ENCODE measurements around the gene MEDAG.
A peak's percentile ranks its signal among the peaks of the same experiment; 100 is the strongest.

Gene MEDAG

DNA sequence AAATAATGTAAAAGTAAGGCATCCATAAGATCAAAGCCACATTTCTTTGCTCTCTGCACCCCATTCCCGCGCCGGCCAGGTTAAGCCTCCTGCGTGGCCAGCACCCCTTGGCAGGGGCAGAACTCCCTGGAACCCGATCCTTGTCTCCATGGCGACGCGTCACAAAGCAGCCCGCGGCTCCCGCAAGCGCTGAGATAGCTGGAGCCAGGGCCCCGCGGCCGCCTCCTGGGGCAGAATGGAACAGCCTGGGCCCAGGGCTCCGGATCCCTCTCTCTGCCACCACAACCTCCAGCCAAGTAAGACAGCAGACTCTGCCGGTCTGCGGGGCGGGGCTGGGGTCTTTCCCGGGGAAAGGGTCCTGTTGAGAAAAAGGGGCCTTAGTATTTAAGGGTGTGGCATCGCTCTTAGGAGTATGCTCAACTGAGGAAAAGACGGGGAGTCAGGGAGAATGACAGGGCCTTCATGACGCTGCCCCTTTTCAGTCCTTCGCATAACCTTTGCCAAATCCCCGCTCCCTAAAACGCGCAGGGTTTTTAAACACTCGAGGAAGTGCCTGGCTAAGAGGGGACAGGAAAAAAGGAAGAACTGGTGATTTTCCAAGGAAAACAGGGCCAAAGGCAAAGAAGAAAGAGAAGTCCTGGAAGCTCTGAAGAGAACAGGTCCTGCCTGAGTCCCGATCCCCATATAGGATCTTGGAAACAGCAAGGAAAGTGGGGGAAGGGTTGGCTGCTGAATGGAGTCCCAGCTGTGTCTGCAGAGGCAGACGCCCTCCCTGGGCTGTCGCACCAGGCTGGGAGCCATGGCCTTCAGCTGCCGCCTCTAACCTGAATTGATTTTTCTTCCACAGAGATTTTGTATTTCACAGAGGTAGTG lies 26.6 kb downstream of the MEDAG start, which contains the start of gene TEX26:
Gene TEX26 (plus strand): TSS at position 176 of the 873 bp plus-strand sequence. CDS start 60 bp downstream, at position 236.
- Histone ChIP-seq H3K4me2 (ENCODE audit: low read length) (no peak within 1 kb of the TSS), H3K27ac (peak within 1 kb of the TSS; percentile 59), H3K4me3 (ENCODE audit: low read depth, low read length) (no peak within 1 kb of the TSS), H3K9ac (no peak within 1 kb of the TSS), H2AFZ (peak within 1 kb of the TSS; percentile 82), H3K27me3 (ENCODE audit: control insufficient read depth, insufficient read depth, low read length) (no peaks in the 10 kb centered on the region), H3K36me3 (ENCODE audit: control insufficient read depth, insufficient read depth, low read length) (no peaks in the 10 kb centered on the region), H3K9me3 (ENCODE audit: control insufficient read depth, low read length) (no peaks in the 10 kb centered on the region), H3K79me2 (no peaks in the 10 kb centered on the region), H3K4me1 (peaks cover 10% of the 10 kb centered on the region)
- TF ChIP-seq CTCF (IDR thresholded peaks at IDR 0.05) = peak; percentile 17

GRCh38 chr13:30933354-30933670 lies 27.2 kb downstream of the MEDAG start:
- no peaks in the 10 kb centered on the region for H3K36me3 ChIP-seq (ENCODE audit: control insufficient read depth, insufficient read depth, low read length)
- H3K9me3 ChIP-seq (ENCODE audit: control insufficient read depth, low read length) = no peaks in the 10 kb centered on the region
- H3K27ac ChIP-seq = peak overlapping the region; percentile 59
- TF ChIP-seq CTCF (IDR thresholded peaks at IDR 0.05) = no peak
- peak overlapping the region; percentile 82 for H2AFZ ChIP-seq
- H3K27me3 ChIP-seq (ENCODE audit: control insufficient read depth, insufficient read depth, low read length) = no peaks in the 10 kb centered on the region
- no peak overlapping the region for H3K9ac ChIP-seq
- H3K79me2 ChIP-seq = no peaks in the 10 kb centered on the region
- no peak overlapping the region for H3K4me2 ChIP-seq (ENCODE audit: low read length)
- H3K4me3 ChIP-seq (ENCODE audit: low read depth, low read length) = no peak overlapping the region
- peaks cover 10% of the 10 kb centered on the region for H3K4me1 ChIP-seq

- H3K4me3 ChIP-seq (ENCODE audit: low read depth, low read length) = no peak overlapping the region
- no peak overlapping the region for H3K4me2 ChIP-seq (ENCODE audit: low read length)
- H3K9me3 ChIP-seq (ENCODE audit: control insufficient read depth, low read length) = no peaks in the 10 kb centered on the region
- peak overlapping the region; percentile 42 for H2AFZ ChIP-seq
- peak; percentile 31 for TF ChIP-seq CTCF (IDR thresholded peaks at IDR 0.05)
- H3K79me2 ChIP-seq = no peaks in the 10 kb centered on the region
- peaks cover 5% of the 10 kb centered on the region for H3K4me1 ChIP-seq
- no peaks in the 10 kb centered on the region for H3K27me3 ChIP-seq (ENCODE audit: control insufficient read depth, insufficient read depth, low read length)
- H3K27ac ChIP-seq = no peak overlapping the region
- H3K36me3 ChIP-seq (ENCODE audit: control insufficient read depth, insufficient read depth, low read length) = no peaks in the 10 kb centered on the region
- H3K9ac ChIP-seq = no peak overlapping the region
Measured at GRCh38 chr13:30934381-30934780, 28.3 kb downstream of the MEDAG start.

DNA sequence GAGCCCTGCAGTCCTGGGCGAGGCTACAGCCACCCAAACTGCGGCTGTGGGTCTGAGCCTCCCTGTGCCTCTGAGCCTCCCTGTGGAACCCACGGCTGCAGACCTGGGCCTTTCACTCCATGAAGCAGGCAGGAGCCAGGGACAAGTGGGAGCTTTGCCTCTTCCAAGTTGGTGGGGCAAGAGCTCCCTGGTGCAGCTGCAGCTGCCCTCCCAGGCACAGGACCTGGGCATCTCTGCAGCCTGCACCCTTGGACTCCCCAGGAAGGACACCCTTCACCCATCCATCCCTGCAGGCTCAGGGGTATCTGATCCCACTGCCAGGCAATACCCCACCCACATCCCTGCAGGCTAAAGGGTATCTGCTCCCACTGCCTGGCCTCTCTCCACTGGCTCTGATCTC lies 28.7 kb downstream of the MEDAG start:
- Histone ChIP-seq H3K9ac (no peak overlapping the region), H3K36me3 (ENCODE audit: control insufficient read depth, insufficient read depth, low read length) (no peaks in the 10 kb centered on the region), H3K27ac (no peak overlapping the region), H3K9me3 (ENCODE audit: control insufficient read depth, low read length) (no peaks in the 10 kb centered on the region), H3K4me3 (ENCODE audit: low read depth, low read length) (no peak overlapping the region), H3K79me2 (no peaks in the 10 kb centered on the region), H2AFZ (no peak overlapping the region), H3K4me1 (peaks cover 5% of the 10 kb centered on the region), H3K27me3 (ENCODE audit: control insufficient read depth, insufficient read depth, low read length) (no peaks in the 10 kb centered on the region), H3K4me2 (ENCODE audit: low read length) (no peak overlapping the region)
- no peak for TF ChIP-seq CTCF (IDR thresholded peaks at IDR 0.05)

DNA sequence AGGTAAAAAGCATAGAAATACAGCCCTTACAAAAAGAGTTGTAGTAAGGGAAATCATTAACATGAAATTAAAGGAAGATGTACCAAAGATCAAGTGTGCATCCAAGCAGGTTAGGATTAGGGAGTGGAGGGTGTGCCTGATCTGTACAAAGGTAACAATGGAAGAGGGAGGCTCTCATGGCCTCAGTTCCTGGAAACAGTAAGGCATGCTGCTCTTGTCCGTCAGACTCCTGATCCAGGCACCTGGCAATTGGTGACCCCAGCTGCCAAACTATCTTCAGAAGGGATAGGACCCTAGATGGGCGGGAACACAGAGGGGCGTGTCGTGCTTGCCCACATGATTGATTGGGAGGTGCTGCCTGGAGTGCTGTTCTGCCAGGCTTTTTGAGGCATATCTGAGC lies 30.9 kb downstream of the MEDAG start:
- Histone ChIP-seq H3K36me3 (ENCODE audit: control insufficient read depth, insufficient read depth, low read length) (no peaks in the 10 kb centered on the region), H3K9ac (no peak overlapping the region)

More for the DNA sequence above, 30.9 kb downstream of the MEDAG start:
- no peak overlapping the region for H3K4me3 ChIP-seq (ENCODE audit: low read depth, low read length)
- H3K27me3 ChIP-seq (ENCODE audit: control insufficient read depth, insufficient read depth, low read length) = no peaks in the 10 kb centered on the region
- peaks cover 5% of the 10 kb centered on the region for H3K4me1 ChIP-seq
- no peaks in the 10 kb centered on the region for H3K9me3 ChIP-seq (ENCODE audit: control insufficient read depth, low read length)
- no peak for TF ChIP-seq CTCF (IDR thresholded peaks at IDR 0.05)
- H3K4me2 ChIP-seq (ENCODE audit: low read length) = no peak overlapping the region
- no peak overlapping the region for H3K27ac ChIP-seq
- no peak overlapping the region for H2AFZ ChIP-seq
- H3K79me2 ChIP-seq = no peaks in the 10 kb centered on the region

Data from parathyroid adenoma (tissue), 2 donors.